ENCODE data around the gene CDKAL1.

Gene CDKAL1

DNA sequence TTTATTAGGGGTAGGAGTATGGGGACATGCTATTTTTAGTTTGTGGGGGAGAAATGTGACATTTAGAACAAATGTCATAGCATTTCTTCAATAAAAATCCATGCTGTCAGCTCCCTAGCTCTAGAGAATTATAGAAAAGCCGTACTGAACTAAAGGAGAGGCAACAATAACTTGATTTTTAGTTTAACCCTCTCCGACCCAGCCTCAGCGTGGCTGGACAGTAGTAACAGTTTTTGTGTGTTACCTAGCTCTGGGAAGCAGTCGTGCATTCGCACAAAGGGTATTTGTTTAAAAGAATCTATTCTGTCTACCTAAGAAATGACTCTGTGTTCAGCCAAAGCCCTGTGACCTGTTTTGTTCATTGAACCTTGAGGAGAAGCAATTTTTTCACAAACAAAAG, 616.9 kb downstream of the CDKAL1 start:
- no CpG with 5 or more reads among the region's 5 CpGs for WGBS, 2 donors (ENCODE audit: extremely low coverage in 2 of 2, insufficient read length in 2 of 2, insufficient replicate concordance in 1 of 2)
- H2AK5ac ChIP-seq (ENCODE audit: low read depth, low read length), result no peak overlapping the region
- H2BK15ac ChIP-seq (ENCODE audit: low read length), result no peak overlapping the region
- H3K9me3 ChIP-seq (replicated peaks in 1 of 2; ENCODE audit: control insufficient read depth in 2 of 2, insufficient read depth in 1 of 2, low read depth in 1 of 2, low read length in 2 of 2), result no peaks in the 10 kb centered on the region
- H3K27me3 ChIP-seq (ENCODE audit: control insufficient read depth in 3 of 3, insufficient read depth in 3 of 3, low read depth in 1 of 3, low read length in 3 of 3), result no peaks in the 10 kb centered on the region
- H3K14ac ChIP-seq (ENCODE audit: low read length), result no peak overlapping the region
- H4K8ac ChIP-seq (ENCODE audit: low read depth, low read length), result no peak overlapping the region
- no peak overlapping the region for H2BK5ac ChIP-seq (ENCODE audit: low read length)
- no peak overlapping the region for H2BK120ac ChIP-seq (ENCODE audit: low read depth, low read length)
- peak overlapping the region; percentile 32 for H3K4me2 ChIP-seq (ENCODE audit: insufficient read depth, low read length, poor library complexity, severe bottlenecking)
- no peak overlapping the region for H4K91ac ChIP-seq (ENCODE audit: low read depth, low read length, poor library complexity)
- no peak for DNase-seq (ENCODE audit: low spot score)
- H2AFZ ChIP-seq (ENCODE audit: low read length), result no peak overlapping the region
- peaks cover 8 to 14% of the 10 kb centered on the region in 2 donors for H3K4me1 ChIP-seq (ENCODE audit: control insufficient read depth in 2 of 2, insufficient read depth in 1 of 2, low read depth in 1 of 2, low read length in 2 of 2)
- no peak overlapping the region for H2BK12ac ChIP-seq (ENCODE audit: low read length)
- H3K27ac ChIP-seq (replicated peaks; ENCODE audit: low read length), result no peak overlapping the region
- no peak overlapping the region for H3K4me3 ChIP-seq (ENCODE audit: low read length in 2 of 2)
- H3K4ac ChIP-seq (ENCODE audit: low read length), result no peak overlapping the region
- H3K23ac ChIP-seq (ENCODE audit: low read depth, low read length, poor library complexity), result no peak overlapping the region
- no peak overlapping the region for H3K9ac ChIP-seq (ENCODE audit: low read depth, low read length, poor library complexity)
- no peak overlapping the region for H3K18ac ChIP-seq (ENCODE audit: low read length)
- H3K36me3 ChIP-seq (replicated peaks in 1 of 2; ENCODE audit: control insufficient read depth in 2 of 2, insufficient read depth in 2 of 2, low read length in 2 of 2), result no peaks in the 10 kb centered on the region
- no peaks in the 10 kb centered on the region for H3K79me1 ChIP-seq (ENCODE audit: low read depth, low read length)

DNA sequence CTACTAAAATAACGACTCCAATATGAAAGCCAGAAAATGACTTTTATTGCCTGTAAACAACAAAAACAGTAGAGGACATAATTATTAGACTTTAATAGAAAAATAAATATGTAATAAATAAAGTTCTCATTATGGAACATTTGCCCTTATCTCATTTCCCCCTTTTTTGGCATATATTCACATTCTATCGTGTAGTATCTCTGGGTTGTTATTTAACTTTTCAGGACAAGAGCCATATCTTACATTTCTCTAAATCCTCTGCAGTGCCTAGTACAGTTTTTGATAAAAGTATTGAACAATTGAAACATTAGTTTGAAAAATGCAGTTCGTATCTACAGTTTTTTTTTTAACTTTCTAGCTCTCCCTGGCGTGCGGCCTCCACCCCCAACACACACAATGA, 617.3 kb downstream of the CDKAL1 start:
- no peak overlapping the region for H3K18ac ChIP-seq (ENCODE audit: low read length)
- H3K79me1 ChIP-seq (ENCODE audit: low read depth, low read length), result no peaks in the 10 kb centered on the region
- H4K8ac ChIP-seq (ENCODE audit: low read depth, low read length), result no peak overlapping the region
- no peak overlapping the region for H4K91ac ChIP-seq (ENCODE audit: low read depth, low read length, poor library complexity)
- H3K27me3 ChIP-seq (ENCODE audit: control insufficient read depth in 3 of 3, insufficient read depth in 3 of 3, low read depth in 1 of 3, low read length in 3 of 3), result no peaks in the 10 kb centered on the region
- no peak overlapping the region for H2BK5ac ChIP-seq (ENCODE audit: low read length)
- no peak overlapping the region for H2BK15ac ChIP-seq (ENCODE audit: low read length)
- H2AK5ac ChIP-seq (ENCODE audit: low read depth, low read length), result no peak overlapping the region
- no peak overlapping the region for H3K23ac ChIP-seq (ENCODE audit: low read depth, low read length, poor library complexity)
- H3K9ac ChIP-seq (ENCODE audit: low read depth, low read length, poor library complexity), result no peak overlapping the region
- no peak overlapping the region for H3K4me2 ChIP-seq (ENCODE audit: insufficient read depth, low read length, poor library complexity, severe bottlenecking)
- no peak for DNase-seq (ENCODE audit: low spot score)
- H3K4me1 ChIP-seq (ENCODE audit: control insufficient read depth in 2 of 2, insufficient read depth in 1 of 2, low read depth in 1 of 2, low read length in 2 of 2), result peaks cover 8 to 14% of the 10 kb centered on the region in 2 donors
- H3K27ac ChIP-seq (replicated peaks; ENCODE audit: low read length), result peak overlapping the region; percentile 29
- H3K9me3 ChIP-seq (replicated peaks in 1 of 2; ENCODE audit: control insufficient read depth in 2 of 2, insufficient read depth in 1 of 2, low read depth in 1 of 2, low read length in 2 of 2), result no peaks in the 10 kb centered on the region
- no peak overlapping the region for H3K14ac ChIP-seq (ENCODE audit: low read length)
- H2BK120ac ChIP-seq (ENCODE audit: low read depth, low read length), result no peak overlapping the region
- H3K4ac ChIP-seq (ENCODE audit: low read length), result no peak overlapping the region
- no peak overlapping the region for H2BK12ac ChIP-seq (ENCODE audit: low read length)
- WGBS, 2 donors (ENCODE audit: extremely low coverage in 2 of 2, insufficient read length in 2 of 2, insufficient replicate concordance in 1 of 2), result no CpG with 5 or more reads among the region's 5 CpGs
- H3K4me3 ChIP-seq (ENCODE audit: low read length in 2 of 2), result no peak overlapping the region
- H3K36me3 ChIP-seq (replicated peaks in 1 of 2; ENCODE audit: control insufficient read depth in 2 of 2, insufficient read depth in 2 of 2, low read length in 2 of 2), result no peaks in the 10 kb centered on the region
- H2AFZ ChIP-seq (ENCODE audit: low read length), result no peak overlapping the region

DNA sequence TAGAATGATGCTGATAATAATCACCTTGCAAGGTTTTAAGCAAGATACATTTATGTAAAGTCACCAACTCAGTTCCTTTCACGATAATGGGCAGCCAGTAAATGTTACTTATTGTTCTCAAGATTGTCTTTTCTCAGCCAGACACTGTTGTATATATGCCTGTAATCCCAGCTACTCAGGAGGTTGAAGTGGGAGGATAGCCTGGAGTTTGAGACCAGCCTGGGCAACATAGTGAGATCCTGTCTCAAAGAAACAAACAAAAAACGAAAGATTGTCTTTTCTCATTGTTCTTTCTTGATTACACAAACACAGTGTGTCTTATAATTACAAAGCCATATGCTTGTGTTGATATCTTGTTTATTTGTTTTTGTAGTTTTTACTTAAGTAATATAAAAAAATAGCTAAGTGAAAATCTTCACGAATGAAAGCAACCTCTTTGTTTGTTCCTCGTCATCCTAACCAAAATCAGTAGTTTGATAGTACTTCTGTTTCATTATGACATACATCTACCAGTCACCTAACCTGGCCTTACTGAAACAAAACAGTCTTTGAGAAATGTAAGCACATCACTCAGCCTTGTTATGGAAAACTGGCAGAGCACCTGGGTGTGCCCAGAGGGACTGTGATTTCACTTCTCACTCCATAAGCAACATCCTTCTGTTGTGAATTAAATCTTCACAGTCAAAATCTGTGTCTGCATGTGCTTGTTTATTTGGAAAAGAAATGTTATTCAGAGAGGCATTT, 623.1 kb downstream of the CDKAL1 start:
- H3K27me3 ChIP-seq (ENCODE audit: control insufficient read depth in 3 of 3, insufficient read depth in 3 of 3, low read depth in 1 of 3, low read length in 3 of 3), result no peaks in the 10 kb centered on the region
- no peaks in the 10 kb centered on the region for H3K79me1 ChIP-seq (ENCODE audit: low read depth, low read length)
- H3K9ac ChIP-seq (ENCODE audit: low read depth, low read length, poor library complexity), result no peak overlapping the region
- DNase-seq (ENCODE audit: low spot score), result no peak
- no peak overlapping the region for H2AFZ ChIP-seq (ENCODE audit: low read length)
- H3K23ac ChIP-seq (ENCODE audit: low read depth, low read length, poor library complexity), result no peak overlapping the region
- H3K4me1 ChIP-seq (ENCODE audit: control insufficient read depth in 2 of 2, insufficient read depth in 1 of 2, low read depth in 1 of 2, low read length in 2 of 2), result no peaks in the 10 kb centered on the region
- no peak overlapping the region for H2BK120ac ChIP-seq (ENCODE audit: low read depth, low read length)
- H2AK5ac ChIP-seq (ENCODE audit: low read depth, low read length), result no peak overlapping the region
- H4K91ac ChIP-seq (ENCODE audit: low read depth, low read length, poor library complexity), result no peak overlapping the region
- no peak overlapping the region for H4K8ac ChIP-seq (ENCODE audit: low read depth, low read length)
- H2BK15ac ChIP-seq (ENCODE audit: low read length), result no peak overlapping the region
- H3K14ac ChIP-seq (ENCODE audit: low read length), result no peak overlapping the region
- no peak overlapping the region for H3K4me3 ChIP-seq (ENCODE audit: low read length in 2 of 2)
- no peak overlapping the region for H3K27ac ChIP-seq (replicated peaks; ENCODE audit: low read length)
- H3K4me2 ChIP-seq (ENCODE audit: insufficient read depth, low read length, poor library complexity, severe bottlenecking), result no peak overlapping the region
- no peak overlapping the region for H3K4ac ChIP-seq (ENCODE audit: low read length)
- H3K18ac ChIP-seq (ENCODE audit: low read length), result no peak overlapping the region
- H2BK5ac ChIP-seq (ENCODE audit: low read length), result no peak overlapping the region
- H2BK12ac ChIP-seq (ENCODE audit: low read length), result no peak overlapping the region
- H3K9me3 ChIP-seq (replicated peaks in 1 of 2; ENCODE audit: control insufficient read depth in 2 of 2, insufficient read depth in 1 of 2, low read depth in 1 of 2, low read length in 2 of 2), result no peaks in the 10 kb centered on the region
- no CpG with 5 or more reads among the region's 4 CpGs for WGBS, 2 donors (ENCODE audit: extremely low coverage in 2 of 2, insufficient read length in 2 of 2, insufficient replicate concordance in 1 of 2)
- H3K36me3 ChIP-seq (replicated peaks in 1 of 2; ENCODE audit: control insufficient read depth in 2 of 2, insufficient read depth in 2 of 2, low read length in 2 of 2), result no peaks in the 10 kb centered on the region

DNA sequence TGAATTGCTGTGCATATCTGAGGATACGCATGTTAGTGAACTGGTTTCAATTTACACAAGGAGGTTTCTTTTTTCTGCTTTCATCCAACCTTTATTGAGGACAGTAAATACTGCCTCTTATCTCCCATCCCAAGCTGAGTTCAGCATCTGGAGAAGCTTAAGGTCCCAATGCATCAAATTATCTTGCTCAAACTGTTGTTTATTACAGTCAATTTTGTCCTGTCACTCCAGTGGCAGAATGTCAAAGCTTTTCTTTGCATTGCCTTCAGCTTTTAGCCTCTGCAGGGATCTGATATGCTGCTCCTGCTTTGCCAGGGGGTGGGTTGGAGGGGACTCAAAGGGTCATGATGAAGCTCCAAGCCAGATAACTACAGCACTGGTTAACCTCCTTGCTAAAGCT, 623.9 kb downstream of the CDKAL1 start:
- Histone ChIP-seq H3K27me3 (ENCODE audit: control insufficient read depth in 3 of 3, insufficient read depth in 3 of 3, low read depth in 1 of 3, low read length in 3 of 3) (no peaks in the 10 kb centered on the region), H2BK15ac (ENCODE audit: low read length) (no peak overlapping the region), H3K36me3 (replicated peaks in 1 of 2; ENCODE audit: control insufficient read depth in 2 of 2, insufficient read depth in 2 of 2, low read length in 2 of 2) (no peaks in the 10 kb centered on the region), H3K14ac (ENCODE audit: low read length) (no peak overlapping the region), H2AFZ (ENCODE audit: low read length) (no peak overlapping the region), H2BK12ac (ENCODE audit: low read length) (no peak overlapping the region), H2BK120ac (ENCODE audit: low read depth, low read length) (no peak overlapping the region), H2AK5ac (ENCODE audit: low read depth, low read length) (no peak overlapping the region), H3K18ac (ENCODE audit: low read length) (no peak overlapping the region), H3K9ac (ENCODE audit: low read depth, low read length, poor library complexity) (no peak overlapping the region), H3K4ac (ENCODE audit: low read length) (no peak overlapping the region), H3K79me1 (ENCODE audit: low read depth, low read length) (no peaks in the 10 kb centered on the region), H3K4me3 (ENCODE audit: low read length in 2 of 2) (no peak overlapping the region), H3K4me1 (ENCODE audit: control insufficient read depth in 2 of 2, insufficient read depth in 1 of 2, low read depth in 1 of 2, low read length in 2 of 2) (no peaks in the 10 kb centered on the region), H3K9me3 (replicated peaks in 1 of 2; ENCODE audit: control insufficient read depth in 2 of 2, insufficient read depth in 1 of 2, low read depth in 1 of 2, low read length in 2 of 2) (no peaks in the 10 kb centered on the region), H2BK5ac (ENCODE audit: low read length) (no peak overlapping the region), H3K4me2 (ENCODE audit: insufficient read depth, low read length, poor library complexity, severe bottlenecking) (no peak overlapping the region), H3K27ac (replicated peaks; ENCODE audit: low read length) (no peak overlapping the region), H3K23ac (ENCODE audit: low read depth, low read length, poor library complexity) (no peak overlapping the region), H4K91ac (ENCODE audit: low read depth, low read length, poor library complexity) (no peak overlapping the region), H4K8ac (ENCODE audit: low read depth, low read length) (no peak overlapping the region)
- DNase-seq (ENCODE audit: low spot score), result no peak
- WGBS, 2 donors (ENCODE audit: extremely low coverage in 2 of 2, insufficient read length in 2 of 2, insufficient replicate concordance in 1 of 2), result no CpG with 5 or more reads among the region's 1 CpG

All from neuronal stem cell (in vitro differentiated cells).